ENCODE results near the gene FHDC1. TPM values are rescaled to one million over a fixed set of nuclear protein-coding genes. Genes with fewer than 3 reads are reported as not detected.

Gene FHDC1
- total RNA-seq, 1 experiment from 2014 or later, result 19.9 TPM

GRCh38 chr4:152988721-152989553 lies 52.8 kb downstream of the FHDC1 start:
- H3K4ac ChIP-seq (ENCODE audit: low read depth, low read length), result no peak overlapping the region
- no peak overlapping the region for H2BK15ac ChIP-seq (ENCODE audit: low read depth, low read length)
- no peak overlapping the region for H3K27ac ChIP-seq (ENCODE audit: insufficient read length, low read depth, low read length)
- no peak overlapping the region for H3K56ac ChIP-seq (ENCODE audit: insufficient read length, low read depth, low read length)
- no peak overlapping the region for H3K14ac ChIP-seq (ENCODE audit: insufficient read depth, low read length)
- H3K9ac ChIP-seq (ENCODE audit: extremely low read depth, insufficient read length, low read length), result no peak overlapping the region
- Mint-ChIP-seq H3K36me3 (ENCODE audit: insufficient read depth in 1 of 3, low read depth in 3 of 3) (no peaks in the 10 kb centered on the region), H3K27me3 (ENCODE audit: low read depth) (no peaks in the 10 kb centered on the region; the same call in 1 of the 2 replicates), H3K4me3 (no peak overlapping the region), H3K4me1 (peaks cover 9 to 15% of the 10 kb centered on the region in 2 experiments), H3K9me3 (no peaks in the 10 kb centered on the region; a peak in 1 of 5 replicates), H3K27ac (no peak overlapping the region; a peak in 1 of 7 replicates)
- no peak overlapping the region for H2BK120ac ChIP-seq (ENCODE audit: low read depth, low read length, poor library complexity, severe bottlenecking)
- no peak overlapping the region for H4K8ac ChIP-seq (replicated peaks; ENCODE audit: insufficient read length, low read depth, low read length)
- H4K20me1 ChIP-seq (ENCODE audit: control insufficient read depth, insufficient read depth, insufficient read length), result no peaks in the 10 kb centered on the region
- TF ChIP-seq CTCF (conservative IDR thresholded peaks at IDR 0.05), result no peak
- no peak for DNase-seq
- no peak overlapping the region for H2AK5ac ChIP-seq (ENCODE audit: insufficient read length, low read length)
- H4K91ac ChIP-seq (ENCODE audit: insufficient read length, low read depth, low read length), result no peak overlapping the region
- H3K4me1 ChIP-seq (ENCODE audit: insufficient read depth, low read length), result no peaks in the 10 kb centered on the region
- no CpG with 5 or more reads among the region's 4 CpGs for WGBS (ENCODE audit: extremely low coverage, insufficient read length, low lambda C conversion rate)
- H2BK5ac ChIP-seq (ENCODE audit: insufficient read length, low read length), result no peak overlapping the region
- no peaks in the 10 kb centered on the region for H3K27me3 ChIP-seq (ENCODE audit: insufficient read depth, low read length)
- no peaks in the 10 kb centered on the region for H3K79me2 ChIP-seq (ENCODE audit: insufficient read depth, low read length)
- H3K4me2 ChIP-seq (ENCODE audit: insufficient read depth, insufficient read length, low read length), result no peak overlapping the region
- H2BK12ac ChIP-seq (ENCODE audit: insufficient read length, low read depth, low read length), result no peak overlapping the region
- H3T11ph ChIP-seq (ENCODE audit: low read length), result no peak overlapping the region
- H3K79me1 ChIP-seq (ENCODE audit: insufficient read depth, low read depth, low read length, poor library complexity, severe bottlenecking), result no peaks in the 10 kb centered on the region
- H2BK20ac ChIP-seq (ENCODE audit: low read depth, low read length, poor library complexity, severe bottlenecking), result no peak overlapping the region
- H3K23me2 ChIP-seq (ENCODE audit: insufficient read length, low read depth, low read length, poor library complexity, severe bottlenecking), result no peaks in the 10 kb centered on the region
- no peak overlapping the region for H3K23ac ChIP-seq (ENCODE audit: insufficient read length, low read depth, low read length)
- no peak overlapping the region for H3K18ac ChIP-seq (ENCODE audit: insufficient read length, low read depth, low read length)
- H3K9me3 ChIP-seq (ENCODE audit: control insufficient read depth, low read depth, low read length), result no peaks in the 10 kb centered on the region
- no peak overlapping the region for H2AFZ ChIP-seq (ENCODE audit: low read length)
- no peak overlapping the region for H4K5ac ChIP-seq (ENCODE audit: insufficient read length, low read depth, low read length)

All from H9 (cell line).